WTC11 (cell line): Measurements from ENCODE around the gene CRB2. TPM values are rescaled to one million over a fixed set of nuclear protein-coding genes. Genes with fewer than 3 reads are reported as not detected.

ENCODE experiments used
- ATAC-seq: fragments of 200-7000 bp; cut with Tn5 transposase; 2 replicates; pipeline ENCODE4 v1.10.0; 2021; ENCODE audit warnings: mild to moderate bottlenecking, moderate library complexity
- CTCF ChIA-PET: fragments of 300-600 bp; sonication (Branson Sonifier 250); formaldehyde crosslinking; loops from one replicate; lab custom pipeline; 2021; ENCODE audit warnings: antibody characterized with exemption; lab: Charles Lee
- POLR2A ChIA-PET: fragments of 350-600 bp; sonication (Branson Sonifier 250); formaldehyde crosslinking; loops from one replicate; lab custom pipeline; 2021; ENCODE audit warnings: antibody characterized with exemption; lab: Charles Lee
- DNase-seq: peaks from one replicate; pipeline ENCODE4 v3.0.0; 2021; ENCODE audit warnings: low spot score
- H3K27ac Mint-ChIP-seq: 2 replicates; pipeline ENCODE4 v1.8.0; 2021; ENCODE audit warnings: mixed read lengths
- H3K27me3 Mint-ChIP-seq: 2 replicates; pipeline ENCODE4 v1.8.0; 2021; ENCODE audit warnings: low read depth, mild to moderate bottlenecking, moderate library complexity, mixed read lengths
- H3K36me3 Mint-ChIP-seq: 2 replicates; pipeline ENCODE4 v1.8.0; 2021; ENCODE audit warnings: mixed read lengths
- H3K4me1 Mint-ChIP-seq: 2 replicates; pipeline ENCODE4 v1.8.0; 2022; ENCODE audit warnings: mixed read lengths
- H3K4me3 Mint-ChIP-seq: 2 replicates; pipeline ENCODE4 v1.8.0; 2021; ENCODE audit warnings: mild to moderate bottlenecking, moderate library complexity, mixed read lengths
- H3K9me3 Mint-ChIP-seq: 2 replicates; pipeline ENCODE4 v1.8.0; 2021; ENCODE audit warnings: mixed read lengths
- ATF1 ChIP-seq: sonication (generic); formaldehyde crosslinking; IDR thresholded peaks from 2 replicates; pipeline ENCODE4 v1.8.1; 2023; ENCODE audit warnings: mild to moderate bottlenecking, moderate library complexity, missing genetic modification reagents
- ATF2 ChIP-seq: sonication (generic); formaldehyde crosslinking; IDR thresholded peaks from 2 replicates; pipeline ENCODE4 v1.8.1; 2022; ENCODE audit warnings: low read depth, missing genetic modification reagents, borderline replicate concordance
- ATF6 ChIP-seq: sonication (generic); formaldehyde crosslinking; IDR thresholded peaks from 2 replicates; pipeline ENCODE4 v1.8.1; 2023; ENCODE audit warnings: mild to moderate bottlenecking, missing genetic modification reagents
- CREB1 ChIP-seq: sonication (generic); formaldehyde crosslinking; IDR thresholded peaks from 2 replicates; pipeline ENCODE4 v1.8.0; 2023; ENCODE audit warnings: mild to moderate bottlenecking, missing genetic modification reagents
- E2F1 ChIP-seq: sonication (generic); formaldehyde crosslinking; IDR thresholded peaks from 2 replicates; pipeline ENCODE4 v1.8.0; 2022; ENCODE audit warnings: mild to moderate bottlenecking, missing genetic modification reagents
- ERG ChIP-seq: fragments of 250-450 bp; sonication (Bioruptor Pico); IDR thresholded peaks from 2 replicates; pipeline ENCODE4 v1.8.0; 2021; ENCODE audit warnings: mild to moderate bottlenecking
- ETV6 ChIP-seq: sonication (generic); formaldehyde crosslinking; IDR thresholded peaks from 2 replicates; pipeline ENCODE4 v1.8.1; 2022; ENCODE audit warnings: mild to moderate bottlenecking, missing genetic modification reagents
- FOXP4 ChIP-seq: sonication (generic); formaldehyde crosslinking; IDR thresholded peaks from 2 replicates; pipeline ENCODE4 v1.8.0; 2022; ENCODE audit warnings: mild to moderate bottlenecking, missing genetic modification reagents
- GABPB1 ChIP-seq: sonication (generic); formaldehyde crosslinking; IDR thresholded peaks from 2 replicates; pipeline ENCODE4 v1.8.1; 2023; ENCODE audit warnings: mild to moderate bottlenecking, missing genetic modification reagents
- GRHL2 ChIP-seq: fragments of 250-450 bp; sonication (Bioruptor Pico); IDR thresholded peaks from 2 replicates; pipeline ENCODE4 v1.8.0; 2022; ENCODE audit warnings: mild to moderate bottlenecking, moderate library complexity; ENCODE audit not compliant: insufficient replicate concordance, severe bottlenecking
- IRF2 ChIP-seq: sonication (generic); formaldehyde crosslinking; IDR thresholded peaks from 2 replicates; pipeline ENCODE4 v1.8.0; 2022; ENCODE audit warnings: low read depth, missing genetic modification reagents, borderline replicate concordance
- MAX ChIP-seq: sonication (generic); formaldehyde crosslinking; IDR thresholded peaks from 2 replicates; pipeline ENCODE4 v1.8.0; 2022; ENCODE audit warnings: mild to moderate bottlenecking, missing genetic modification reagents
- MYBL2 ChIP-seq: sonication (generic); formaldehyde crosslinking; IDR thresholded peaks from 2 replicates; pipeline ENCODE4 v1.8.1; 2023; ENCODE audit warnings: mild to moderate bottlenecking, moderate library complexity, missing genetic modification reagents
- RORB ChIP-seq: fragments of 250-450 bp; sonication (Bioruptor Pico); IDR thresholded peaks from 2 replicates; pipeline ENCODE4 v1.9.0; 2021; ENCODE audit warnings: mild to moderate bottlenecking
- SMAD3 ChIP-seq: sonication (generic); formaldehyde crosslinking; IDR thresholded peaks from 2 replicates; pipeline ENCODE4 v1.8.0; 2022; ENCODE audit warnings: missing genetic modification reagents, mild to moderate bottlenecking, borderline replicate concordance
- SOX15 ChIP-seq: fragments of 250-450 bp; sonication (Bioruptor Pico); IDR thresholded peaks from 2 replicates; pipeline ENCODE4 v1.9.0; 2021; ENCODE audit warnings: mild to moderate bottlenecking
- SP1 ChIP-seq: sonication (generic); formaldehyde crosslinking; conservative IDR thresholded peaks from 2 replicates; pipeline ENCODE4 v1.8.1; 2022; ENCODE audit warnings: missing genetic modification reagents
- TEAD1 ChIP-seq: sonication (generic); formaldehyde crosslinking; IDR thresholded peaks from 2 replicates; pipeline ENCODE4 v1.8.0; 2022; ENCODE audit warnings: mild to moderate bottlenecking, missing genetic modification reagents
- TP53 ChIP-seq: sonication (generic); formaldehyde crosslinking; IDR thresholded peaks from 2 replicates; pipeline ENCODE4 v1.8.1; 2023; ENCODE audit warnings: mild to moderate bottlenecking, missing genetic modification reagents
- ZNF396 ChIP-seq: fragments of 250-450 bp; sonication (Bioruptor Pico); IDR thresholded peaks from 2 replicates; pipeline ENCODE4 v1.8.0; 2021; ENCODE audit warnings: mild to moderate bottlenecking, moderate library complexity, borderline replicate concordance
- ZNF423 ChIP-seq: fragments of 250-450 bp; sonication (Bioruptor Pico); IDR thresholded peaks from 2 replicates; pipeline ENCODE4 v2.1.2; 2022; ENCODE audit warnings: mild to moderate bottlenecking, moderate library complexity
- ZNF512 ChIP-seq: sonication (generic); formaldehyde crosslinking; IDR thresholded peaks from 2 replicates; pipeline ENCODE4 v1.8.1; 2022; ENCODE audit warnings: missing genetic modification reagents, borderline replicate concordance
- total RNA-seq: library from RNA; stranded (reverse); gene quantifications from 3 replicates; pipeline ENCODE4 v1.2.3, GENCODE V29; 2021

Gene CRB2
- total RNA-seq, 1 experiment from 2014 or later, result 3.5 TPM

- peaks cover 41% of the 10 kb centered on the region for H3K4me1 Mint-ChIP-seq
- 0 out of 2 replicates have a peak, but pooled peaks cover 2% of the 10 kb centered on the region for H3K36me3 Mint-ChIP-seq
- DNase-seq, result no peak
- CTCF ChIA-PET, result interaction anchor here (0.9 to 1.9 kb wide), 7 partner anchors 13 to 687 kb away, joined by 3 to 14 read pairs (median 4); no protein-coding TSS in a partner anchor
- H3K27ac Mint-ChIP-seq, result no peak overlapping the region
- H3K9me3 Mint-ChIP-seq, result no peaks in the 10 kb centered on the region
- TF ChIP-seq TP53 (CRISPR knock-in tag), result no peak
- TF ChIP-seq SOX15 (CRISPR knock-in tag), result no peak
- TF ChIP-seq GABPB1, result no peak
- TF ChIP-seq MYBL2, result no peak
- TF ChIP-seq ETV6 (CRISPR knock-in tag), result 0 out of 2 replicates have a peak, but pooled peaks have one; percentile 44
- TF ChIP-seq FOXP4 (CRISPR knock-in tag), result 0 out of 2 replicates have a peak, but pooled peaks have one; percentile 26
- TF ChIP-seq, all 79 proteins: peak for 2
- no peak; the same call in 1 of the 2 replicates for ATAC-seq
- Mint-ChIP-seq H3K4me3 (no peak overlapping the region), H3K27me3 (no peaks in the 10 kb centered on the region; the same call in 1 of the 2 replicates)
- POLR2A ChIA-PET, result interaction anchor here (0.7 kb wide), 1 partner anchor 11 kb away, joined by 3 read pairs; no protein-coding TSS in a partner anchor
These were observed 66.8 kb downstream of the CRB2 start for GRCh38 chr9:123422635-123423310.

- ATAC-seq (peak; percentile 54; the same call in 1 of the 2 replicates), DNase-seq (no peak)
- H3K27ac Mint-ChIP-seq, result no peak overlapping the region
- H3K9me3 Mint-ChIP-seq, result no peaks in the 10 kb centered on the region
- no peaks in the 10 kb centered on the region; the same call in 1 of the 2 replicates for H3K27me3 Mint-ChIP-seq
- POLR2A ChIA-PET, result interaction anchor here (0.7 kb wide), 1 partner anchor 11 kb away, joined by 3 read pairs; no protein-coding TSS in a partner anchor
- H3K36me3 Mint-ChIP-seq, result 0 out of 2 replicates have a peak, but pooled peaks cover 2% of the 10 kb centered on the region
- no peak overlapping the region for H3K4me3 Mint-ChIP-seq
- H3K4me1 Mint-ChIP-seq, result peaks cover 41% of the 10 kb centered on the region
- TF ChIP-seq IRF2 (no peak), MAX (CRISPR knock-in tag) (peak; percentile 70)
- CTCF ChIA-PET, result interaction anchor here (0.9 to 1.9 kb wide), 7 partner anchors 12 to 687 kb away, joined by 3 to 14 read pairs (median 4); no protein-coding TSS in a partner anchor
These were observed 67.3 kb downstream of the CRB2 start for GRCh38 chr9:123423311-123423640.

- ChIA-PET POLR2A (no interaction called here), CTCF (interaction anchor here (1.9 kb wide), 1 partner anchor 24 kb away, joined by 14 read pairs; no protein-coding TSS in a partner anchor)
- no peak for DNase-seq
- Mint-ChIP-seq H3K9me3 (no peaks in the 10 kb centered on the region), H3K4me1 (peaks cover 41% of the 10 kb centered on the region), H3K36me3 (0 out of 2 replicates have a peak, but pooled peaks cover 2% of the 10 kb centered on the region), H3K4me3 (no peak overlapping the region), H3K27me3 (no peaks in the 10 kb centered on the region; the same call in 1 of the 2 replicates), H3K27ac (no peak overlapping the region)
- no peak for ATAC-seq
- TF ChIP-seq TEAD1 (CRISPR knock-in tag), result no peak
- no peak for TF ChIP-seq ERG
- no peak for TF ChIP-seq ZNF396 (CRISPR knock-in tag)
- no peak for TF ChIP-seq GRHL2
- TF ChIP-seq E2F1 (CRISPR knock-in tag), result no peak
- TF ChIP-seq RORB, result no peak
- TF ChIP-seq ATF2 (CRISPR knock-in tag), result no peak
- TF ChIP-seq SMAD3 (CRISPR knock-in tag), result no peak
- TF ChIP-seq SP1, result no peak
- no peak for TF ChIP-seq MYBL2
- no peak for TF ChIP-seq ZNF423 (CRISPR knock-in tag)
- TF ChIP-seq ZNF512 (CRISPR knock-in tag), result no peak
- TF ChIP-seq ATF6, result no peak
- no peak for TF ChIP-seq CREB1 (CRISPR knock-in tag)
- no peak for TF ChIP-seq ATF1 (CRISPR knock-in tag)
These were observed 68.1 kb downstream of the CRB2 start for GRCh38 chr9:123424131-123424530.
